GM11168 (cell line): Measurements from ENCODE around the gene MYLK4.

Experiments used
- in situ Hi-C: fragments of 300-500 bp; cut with MboI; formaldehyde crosslinking; loops from one replicate; pipeline ENCODE4 v1.12.0; 2022; ENCODE audit warnings: low sequenced_read_pairs; ENCODE audit not compliant: unreplicated experiment

The MYLK4 gene

GRCh38 chr6:2713473-2714110, 37.1 kb downstream of the MYLK4 start:
- in situ Hi-C loops, result no loop called here

DNA sequence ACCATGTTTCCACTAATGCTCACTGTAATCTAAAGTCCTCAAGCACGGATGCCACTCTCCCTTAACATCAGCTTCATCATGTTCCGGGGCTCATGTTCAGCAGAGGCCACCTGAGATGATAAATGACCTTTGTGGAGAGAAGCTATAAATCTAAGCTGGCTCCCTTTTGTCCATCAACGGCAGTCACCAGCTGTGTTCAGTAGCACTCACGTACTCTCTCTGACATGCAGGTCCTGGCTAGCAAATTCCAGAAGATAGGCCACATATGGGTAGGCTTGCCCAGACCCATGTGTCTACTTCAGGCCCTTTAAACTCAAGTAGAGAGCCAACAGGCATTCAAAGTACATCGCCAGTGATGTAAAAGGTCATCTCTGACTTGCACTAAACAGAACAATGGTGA, 38.6 kb downstream of the MYLK4 start:
- in situ Hi-C loops, result no loop called here

DNA sequence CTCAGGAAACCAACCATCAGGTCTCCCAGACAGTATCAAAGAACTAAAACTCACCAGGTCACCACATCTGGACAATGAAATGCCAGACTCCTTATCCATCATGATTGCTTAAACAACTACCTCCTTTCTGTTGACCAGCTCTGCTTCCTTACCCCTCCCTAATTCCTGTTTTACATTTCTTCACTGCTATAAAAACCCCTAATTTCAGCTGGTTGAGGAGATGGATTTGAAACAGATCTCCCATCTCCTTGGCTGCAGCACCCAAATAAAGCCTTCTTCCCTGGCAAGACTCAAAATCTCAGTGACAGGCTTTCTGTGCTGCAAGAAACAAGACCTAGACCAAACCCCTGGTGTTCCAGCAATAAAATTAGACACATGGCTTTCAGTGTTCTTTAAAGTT, 40.3 kb downstream of the MYLK4 start:
- in situ Hi-C loops, result no loop called here

GRCh38 chr6:2708456-2708855, 42.3 kb downstream of the MYLK4 start:
- in situ Hi-C loops, result no loop called here

DNA sequence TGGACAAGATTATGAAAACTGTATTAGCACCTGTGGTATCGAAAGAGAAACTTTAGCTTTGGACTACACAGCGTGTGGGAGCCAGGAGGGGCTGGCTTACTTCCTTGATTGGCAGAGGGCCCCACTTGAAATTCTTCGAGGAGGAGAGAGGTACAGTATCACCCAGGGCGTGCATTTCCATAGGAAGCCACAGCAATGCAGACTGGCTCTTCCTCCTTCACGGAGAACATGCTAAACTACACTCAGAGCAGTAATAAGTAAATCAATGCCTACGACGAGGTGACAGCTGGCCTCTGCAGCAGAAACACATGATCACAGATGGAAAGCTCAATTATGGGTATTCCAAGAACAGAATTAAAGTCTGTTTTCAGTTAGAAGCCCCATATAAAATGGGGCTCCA, 44.2 kb downstream of the MYLK4 start:
- in situ Hi-C loops, result no loop called here

- in situ Hi-C loops, result no loop called here
Observed at GRCh38 chr6:2705256-2705655, 45.5 kb downstream of the MYLK4 start.

DNA sequence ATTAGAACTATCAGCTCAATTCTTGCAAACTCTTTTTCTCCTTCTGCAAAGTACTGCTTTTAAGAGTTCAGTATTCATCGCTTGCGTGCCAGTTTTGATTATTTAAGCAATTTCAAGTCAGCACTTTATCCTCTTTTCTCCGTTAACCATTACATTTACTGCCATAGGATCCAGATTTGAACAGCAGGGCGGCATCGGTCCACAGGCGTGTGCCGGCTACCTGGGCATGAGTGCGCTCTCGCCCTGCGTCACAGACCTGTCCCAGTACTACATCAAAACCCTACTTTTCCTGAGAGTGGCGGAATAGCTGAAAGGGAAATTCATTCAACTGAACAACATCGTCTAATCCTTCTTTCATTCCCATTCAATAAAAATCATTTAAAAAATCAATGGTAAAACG, 53.4 kb downstream of the MYLK4 start:
- in situ Hi-C loops, result no loop called here

GRCh38 chr6:2695454-2696095, 55.1 kb downstream of the MYLK4 start:
- in situ Hi-C loops, result no loop called here

DNA sequence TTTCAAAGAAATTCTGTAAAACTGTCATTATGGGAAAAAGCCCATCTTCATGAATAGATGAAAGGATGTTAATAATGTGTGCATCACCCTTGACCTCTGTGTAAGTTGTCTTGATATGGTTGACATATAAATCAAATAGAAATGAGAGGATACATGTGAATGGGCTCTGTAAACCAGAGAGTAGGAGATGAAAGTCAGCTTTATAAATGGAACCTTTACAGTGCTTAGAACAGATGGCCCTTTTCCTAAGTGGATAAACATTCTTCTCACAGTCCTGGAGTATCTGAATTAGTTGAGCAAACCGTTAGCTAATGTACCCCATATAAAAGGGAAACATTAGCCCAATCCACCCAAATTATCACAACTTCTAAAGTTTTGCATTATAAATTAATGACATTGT, 57.5 kb downstream of the MYLK4 start:
- in situ Hi-C loops, result no loop called here

DNA sequence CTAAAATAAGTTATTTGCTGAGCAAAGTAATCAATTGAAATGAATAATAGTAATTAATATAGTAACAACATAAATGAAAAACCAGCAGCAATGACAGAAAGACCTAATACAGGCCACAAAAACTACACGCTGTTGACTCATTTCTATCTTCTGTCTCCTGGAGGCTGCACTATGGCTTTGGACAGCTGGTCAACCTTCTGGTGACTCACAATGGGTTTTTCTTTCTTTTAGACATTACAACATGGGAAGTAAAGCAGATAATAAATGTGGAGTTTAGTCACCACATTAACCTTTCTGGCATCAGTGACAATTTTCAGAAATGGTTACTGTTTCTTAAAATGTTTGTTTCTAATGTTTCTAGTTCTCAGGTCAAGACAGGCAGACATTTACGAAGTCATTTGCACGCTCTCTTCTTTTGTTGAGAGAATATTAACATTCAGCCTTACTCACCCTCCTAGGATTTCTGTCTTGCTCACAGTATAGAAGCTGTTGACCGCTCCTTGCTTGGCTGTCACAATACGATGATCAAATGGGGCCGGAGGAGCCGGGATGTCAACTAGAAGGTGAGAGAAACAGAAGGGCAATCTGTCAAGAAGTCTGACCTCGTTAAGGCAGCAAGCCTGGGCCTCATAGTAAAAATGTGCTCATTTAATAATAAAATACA, 62.2 kb downstream of the MYLK4 start:
- in situ Hi-C loops, result no loop called here

- in situ Hi-C loops, result no loop called here
Observed at GRCh38 chr6:2687456-2687855, 63.3 kb downstream of the MYLK4 start.

DNA sequence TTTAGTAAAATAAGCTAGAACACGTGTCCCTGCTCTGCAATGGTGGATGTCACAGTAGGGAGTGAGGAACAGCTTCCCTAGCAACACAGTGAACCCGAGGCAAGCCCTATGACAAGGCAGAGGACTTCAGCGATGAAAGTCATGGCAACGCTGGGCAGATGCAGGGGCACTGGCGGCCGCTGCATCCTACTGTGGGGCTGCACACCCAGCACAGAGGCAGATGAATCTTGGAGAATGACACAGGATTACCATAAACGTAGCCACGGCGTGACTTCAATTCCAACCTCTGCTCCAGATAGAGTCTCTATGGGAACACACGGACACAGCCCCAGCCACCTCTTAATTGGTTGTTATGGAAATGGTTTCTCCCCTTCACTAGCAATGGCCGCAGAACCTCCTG, 64.2 kb downstream of the MYLK4 start:
- in situ Hi-C loops, result no loop called here

DNA sequence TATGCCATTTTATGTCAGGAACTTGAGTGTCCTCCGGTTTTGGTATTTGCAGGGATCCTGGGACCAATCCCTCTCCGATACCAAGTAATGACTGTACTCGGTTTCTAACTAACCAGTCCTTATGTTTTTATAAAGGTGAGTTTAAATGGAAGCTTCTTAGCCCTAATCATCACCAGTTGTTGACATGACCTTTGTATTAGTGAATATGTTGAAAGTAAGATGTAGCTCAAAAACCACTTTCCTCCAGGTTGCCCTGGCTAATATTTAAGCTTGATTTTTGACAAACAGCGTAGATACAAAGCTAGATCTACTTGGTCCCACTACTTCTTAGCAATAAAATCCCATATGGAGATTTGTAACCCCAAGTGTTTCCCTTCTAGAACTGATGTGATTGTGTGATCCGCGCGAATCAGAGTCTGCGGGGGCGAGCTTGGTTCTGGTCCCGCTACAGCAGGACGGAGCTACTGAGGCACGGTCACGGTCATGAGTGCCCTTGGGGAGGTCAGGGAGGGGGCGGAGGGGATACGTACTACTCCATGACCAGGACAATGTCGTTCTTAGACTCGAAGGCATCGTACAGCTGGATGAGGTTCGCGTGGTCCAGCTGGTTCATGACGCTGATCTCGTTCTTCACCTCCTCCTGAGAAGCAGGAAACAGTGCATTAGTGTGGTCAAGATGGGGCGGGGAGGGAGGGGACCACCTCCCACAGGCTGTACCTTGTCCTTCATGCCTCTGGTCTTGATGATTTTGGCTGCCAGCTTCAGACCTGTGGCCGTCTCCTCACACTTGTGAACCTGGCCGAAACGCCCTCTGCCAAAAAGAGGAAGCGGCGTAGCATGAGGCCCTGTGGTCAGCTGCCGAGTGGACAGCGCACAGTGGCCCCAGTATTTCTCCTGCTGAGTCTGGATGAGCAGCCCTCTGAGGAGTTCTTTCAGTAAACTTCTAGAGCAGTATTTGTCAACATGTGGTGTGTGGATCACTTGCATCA, 65.7 kb downstream of the MYLK4 start:
- in situ Hi-C loops, result no loop called here

- in situ Hi-C loops, result no loop called here
Observed at GRCh38 chr6:2684103-2684749, 66.5 kb downstream of the MYLK4 start.

DNA sequence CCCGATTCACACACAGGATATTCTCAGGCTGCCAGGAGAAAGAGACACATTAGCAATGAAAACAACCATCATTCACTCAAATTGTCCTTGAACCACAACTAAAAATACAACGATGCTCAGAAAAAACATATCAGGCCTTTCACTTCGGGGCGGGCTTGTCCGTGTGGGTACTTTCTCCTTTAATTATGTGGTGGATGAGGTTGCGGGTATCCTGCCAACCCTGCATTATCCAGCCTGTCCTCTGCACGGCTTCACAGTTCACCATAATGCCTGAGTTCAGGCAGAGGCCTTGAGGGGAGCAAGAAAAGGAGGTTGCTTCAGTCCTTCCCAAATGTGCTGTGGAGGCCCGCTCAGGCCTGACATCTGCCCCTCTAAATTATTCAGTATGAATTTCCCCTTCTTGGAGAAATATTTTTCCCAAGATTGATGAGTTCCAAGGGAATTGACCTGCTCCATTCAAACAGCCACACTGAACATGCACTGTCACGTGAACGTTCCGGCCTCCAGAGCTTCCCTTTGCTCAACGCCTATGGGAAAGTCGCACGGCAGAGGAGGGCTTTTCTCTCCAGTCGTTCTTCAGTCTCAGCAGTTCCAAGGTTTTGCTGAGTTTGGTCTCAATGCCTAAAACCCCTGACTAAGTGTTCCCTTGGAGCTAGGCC, 70.3 kb downstream of the MYLK4 start:
- in situ Hi-C loops, result no loop called here

- in situ Hi-C loops, result no loop called here
Observed at GRCh38 chr6:2677080-2677593, 73.6 kb downstream of the MYLK4 start.

DNA sequence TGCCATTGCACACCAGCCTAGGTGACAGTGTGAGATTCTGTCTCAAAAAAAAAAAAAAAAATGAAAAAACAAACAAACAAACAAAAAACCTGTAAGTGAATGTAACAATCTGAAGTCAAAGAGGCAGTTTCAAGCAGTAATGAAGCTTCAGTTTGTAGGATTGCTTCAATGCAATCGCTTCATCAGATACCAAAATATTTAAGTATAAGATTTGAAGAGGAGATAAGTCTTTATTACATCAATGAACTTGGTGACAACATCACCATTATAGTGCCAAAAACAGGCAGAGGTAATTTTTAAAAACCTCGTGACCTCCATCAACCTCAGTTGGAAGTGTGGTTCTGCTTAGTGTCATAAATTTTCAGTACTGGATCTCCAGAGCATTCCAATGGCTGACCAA, 74.7 kb downstream of the MYLK4 start:
- in situ Hi-C loops, result no loop called here

GRCh38 chr6:2674857-2675256, 75.9 kb downstream of the MYLK4 start:
- in situ Hi-C loops, result no loop called here

DNA sequence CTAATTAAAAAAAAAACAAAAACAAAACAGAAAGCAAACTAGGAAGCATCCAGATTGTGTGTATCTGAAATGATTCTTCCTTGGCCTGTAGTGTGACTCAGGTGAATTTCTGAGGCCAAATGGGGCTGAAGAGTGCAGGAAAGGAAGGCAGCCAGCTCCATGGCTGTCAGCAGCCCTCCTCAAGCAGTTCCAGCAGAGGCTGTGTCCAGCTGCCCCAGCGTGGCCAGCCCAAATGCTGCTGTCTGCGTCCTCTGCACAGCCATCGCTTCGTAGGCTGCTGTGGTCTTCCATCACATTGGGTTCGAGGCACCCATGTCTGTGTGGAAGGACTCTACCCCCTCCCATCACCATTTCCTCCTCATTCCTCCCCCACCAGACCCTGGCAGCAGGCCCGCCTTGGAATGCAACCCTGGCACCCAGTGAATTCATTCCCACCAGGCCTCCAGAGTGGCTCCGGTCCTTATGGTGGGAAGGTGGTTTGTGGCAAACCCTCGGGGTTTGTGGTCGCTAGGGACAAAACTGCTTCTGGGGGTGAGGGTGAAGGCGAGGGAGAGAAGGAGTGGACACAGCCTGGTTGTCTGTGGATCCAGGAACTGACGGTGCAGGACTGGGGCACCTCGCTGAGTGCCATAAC, 81.5 kb downstream of the MYLK4 start:
- in situ Hi-C loops, result no loop called here
